Right renal cortex interstitium (tissue), 3 donors: ENCODE measurements around the gene CYS1. TPM values are rescaled to one million over a fixed set of nuclear protein-coding genes. Genes with fewer than 3 reads are reported as not detected.

ENCODE experiments used
- polyA plus RNA-seq, 3 donors: library from polyadenylated mRNA; unstranded; fragments of 120-200 nt; gene quantifications; one replicate each; pipeline ENCODE4 v1.2.1, GENCODE V29; 2013; ENCODE audit not compliant: insufficient read length in 3 of 3

CYS1 gene
- polyA plus RNA-seq, 3 donors: 89.9 to 100 (median 96.9) TPM

Other genes with a start within 250 kb of the CYS1 start
- 10 to 100 TPM; 29.4 to 31.2 (median 30.7) TPM for gene TAF1B, start 236.9 kb downstream of the CYS1 start, polyA plus RNA-seq
- 1 to 10 TPM; 3.7 to 5.4 (median 4.7) TPM for gene GRHL1, start 128.7 kb downstream of the CYS1 start, polyA plus RNA-seq
- gene KLF11, start 36.9 kb downstream of the CYS1 start, polyA plus RNA-seq: 10 to 100 TPM; 23.5 to 24.0 (median 24.0) TPM
- 10 to 100 TPM; 49.4 to 56.7 (median 55.4) TPM for gene RRM2, start 42.3 kb upstream of the CYS1 start, polyA plus RNA-seq
- 10 to 100 TPM; 21.5 to 29.6 (median 22.8) TPM for gene HPCAL1, start 222.5 kb upstream of the CYS1 start, polyA plus RNA-seq